ENCODE results near the gene SLC35F6. TPM values are rescaled to one million over a fixed set of nuclear protein-coding genes. Genes with fewer than 3 reads are reported as not detected.
A peak's percentile ranks its signal among the peaks of the same experiment; 100 is the strongest.

The SLC35F6 gene
- total and polyA plus RNA-seq, 4 donors: 14.8 to 49.9 (median 21.4) TPM

GRCh38 chr2:26735883-26736588 is 28.0 kb upstream of the SLC35F6 start:
- WGBS, 2 donors: 53 to 54% methylated on average over 8 of the region's 8 CpGs
- Histone ChIP-seq H3K9me3 (ENCODE audit: control insufficient read depth in 4 of 4, insufficient read depth in 3 of 4, low read length in 3 of 4) (no peaks in the 10 kb centered on the region), H3K27me3 (ENCODE audit: control insufficient read depth in 3 of 3, insufficient read depth in 3 of 3, low read length in 2 of 3) (no peaks in the 10 kb centered on the region), H3K4me1 (ENCODE audit: control insufficient read depth in 5 of 5, insufficient read depth in 5 of 5, low read length in 5 of 5) (peaks cover 0 to 38% (median 12%) of the 10 kb centered on the region in 5 donors), H3K9ac (ENCODE audit: insufficient read depth in 1 of 2, low read length in 2 of 2) (no peak overlapping the region), H3K4me3 (no peak overlapping the region), H3K27ac (ENCODE audit: low read depth in 1 of 2, low read length in 1 of 2) (peak overlapping the region in 1 of 2 donors; percentile 46), H3K36me3 (ENCODE audit: control insufficient read depth in 4 of 4, insufficient read depth in 4 of 4, low read length in 4 of 4) (no peaks in the 10 kb centered on the region)
- ATAC-seq (ENCODE audit: insufficient read depth, low FRiP score): no peak
- TF ChIP-seq CTCF (IDR thresholded peaks at IDR 0.05; ENCODE audit: control extremely low read depth, extremely low read depth): no peak
- no peak for DNase-seq

GRCh38 chr2:26737221-26737620 is 26.9 kb upstream of the SLC35F6 start:
- Histone ChIP-seq H3K9ac (ENCODE audit: insufficient read depth in 1 of 2, low read length in 2 of 2) (no peak overlapping the region), H3K27ac (ENCODE audit: low read depth in 1 of 2, low read length in 1 of 2) (no peak overlapping the region), H3K27me3 (ENCODE audit: control insufficient read depth in 3 of 3, insufficient read depth in 3 of 3, low read length in 2 of 3) (no peaks in the 10 kb centered on the region), H3K36me3 (ENCODE audit: control insufficient read depth in 4 of 4, insufficient read depth in 4 of 4, low read length in 4 of 4) (no peaks in the 10 kb centered on the region), H3K9me3 (ENCODE audit: control insufficient read depth in 4 of 4, insufficient read depth in 3 of 4, low read length in 3 of 4) (no peaks in the 10 kb centered on the region), H3K4me1 (ENCODE audit: control insufficient read depth in 5 of 5, insufficient read depth in 5 of 5, low read length in 5 of 5) (peaks cover 0 to 40% (median 20%) of the 10 kb centered on the region in 5 donors), H3K4me3 (no peak overlapping the region)
- 87 to 89% methylated on average over 4 of the region's 4 CpGs for WGBS, 2 donors
- DNase-seq: no peak
- no peak for ATAC-seq (ENCODE audit: insufficient read depth, low FRiP score)
- TF ChIP-seq CTCF (IDR thresholded peaks at IDR 0.05; ENCODE audit: control extremely low read depth, extremely low read depth): no peak

GRCh38 chr2:26738481-26738880 is 25.6 kb upstream of the SLC35F6 start:
- 56 to 72% methylated on average over 4 of the region's 4 CpGs for WGBS, 2 donors
- Histone ChIP-seq H3K4me3 (no peak overlapping the region), H3K9ac (ENCODE audit: insufficient read depth in 1 of 2, low read length in 2 of 2) (no peak overlapping the region), H3K27ac (ENCODE audit: low read depth in 1 of 2, low read length in 1 of 2) (no peak overlapping the region), H3K4me1 (ENCODE audit: control insufficient read depth in 5 of 5, insufficient read depth in 5 of 5, low read length in 5 of 5) (peaks cover 0 to 28% (median 12%) of the 10 kb centered on the region in 5 donors), H3K9me3 (ENCODE audit: control insufficient read depth in 4 of 4, insufficient read depth in 3 of 4, low read length in 3 of 4) (no peaks in the 10 kb centered on the region), H3K27me3 (ENCODE audit: control insufficient read depth in 3 of 3, insufficient read depth in 3 of 3, low read length in 2 of 3) (no peaks in the 10 kb centered on the region), H3K36me3 (ENCODE audit: control insufficient read depth in 4 of 4, insufficient read depth in 4 of 4, low read length in 4 of 4) (no peaks in the 10 kb centered on the region)
- TF ChIP-seq CTCF (IDR thresholded peaks at IDR 0.05; ENCODE audit: control extremely low read depth, extremely low read depth): no peak
- DNase-seq: no peak
- no peak for ATAC-seq (ENCODE audit: insufficient read depth, low FRiP score)

Data from lung (tissue), 12 donors.